Psoas muscle (tissue), 8 donors: Measurements from ENCODE around the gene ETS1. TPM values are rescaled to one million over a fixed set of nuclear protein-coding genes. Genes with fewer than 3 reads are reported as not detected.
A peak's percentile ranks its signal among the peaks of the same experiment; 100 is the strongest.

Experiments used
- ATAC-seq, 4 donors: fragments of 200-7000 bp; cut with Tn5 transposase; one replicate each; pipeline ENCODE4 v1.9.1; 2020; ENCODE audit warnings: moderate library complexity in 3 of 4, mild to moderate bottlenecking in 2 of 4
- DNase-seq, 2 donors: peaks; one replicate each; pipeline ENCODE4 v3.0.0-alpha.2; 2020
- H3K27ac ChIP-seq: fragments of 200-600 bp; one replicate; pipeline ENCODE4 v1.8.0; 2022
- H3K27me3 ChIP-seq, 3 donors: fragments of 200-600 bp in 1 of 3; one replicate each; pipeline versions ENCODE4 v1.6.1 to v1.8.0; 2013 to 2022; ENCODE audit warnings: low read length in 2 of 3, mild to moderate bottlenecking in 2 of 3, moderate library complexity in 1 of 3; ENCODE audit not compliant: insufficient read depth in 3 of 3
- H3K36me3 ChIP-seq, 2 donors: fragments of 200-600 bp in 1 of 2; one replicate each; pipeline versions ENCODE4 v1.6.1 to v1.8.0; 2013 to 2022; ENCODE audit warnings: low read depth in 1 of 2, mild to moderate bottlenecking in 1 of 2, moderate library complexity in 1 of 2; ENCODE audit not compliant: insufficient read depth in 1 of 2
- H3K4me1 ChIP-seq: fragments of 200-600 bp; one replicate; pipeline ENCODE4 v1.8.0; 2022
- H3K4me3 ChIP-seq: fragments of 200-600 bp; one replicate; pipeline ENCODE4 v1.8.0; 2022; ENCODE audit warnings: mild to moderate bottlenecking
- H3K9me3 ChIP-seq: fragments of 200-600 bp; one replicate; pipeline ENCODE4 v1.8.0; 2022
- WGBS, 3 donors: extraction: QIAGEN DNeasy Blood & Tissue Kit; methylation state at CpG; one replicate each; pipeline versions ENCODE4 v1.1.6 to v1.1.7; 2013; 5-methylcytosine and 5-hydroxymethylcytosine counted together
- intact Hi-C, 2 donors: fragments of 100-400 bp; cut with DNase I; formaldehyde crosslinking; loops; one replicate each; pipeline versions ENCODE4 v1.11.0 to v1.14.2; 2022
- polyA plus RNA-seq, 3 donors: library from polyadenylated mRNA; stranded (reverse); fragments of 200-250 nt; gene quantifications; one replicate each; pipeline ENCODE4 v1.2.3, GENCODE V29; 2013
- total RNA-seq, 4 donors: library from RNA; stranded (reverse); fragmentation: NEBNext Ultra II Directional in 2 of 4; extraction: Animal tissue kit (Norgen Biotek cat#: 25700) in 2 of 4; gene quantifications; one replicate each; pipeline versions ENCODE4 v1.2.1 to v1.2.4, GENCODE V29; 2021 to 2023
- TF ChIP-seq, protein P1 (sequence below): fragments of 200-600 bp; IDR thresholded peaks from one replicate; pipeline ENCODE4 v1.8.0; 2022; ENCODE audit warnings: antibody characterized with exemption
- donor health status: healthy with polysubstance abuse.
- donor health status: DM: no; HTN: no; CAD: no; lungs with moderate emphysema.
- donor health status: Bipolar disorder and iron deficiency.
- donor health status: healthy.
- donor health status: DM: yes; HTN: yes; CAD: no.
- donor health status: DM: no; HTN: no; CAD: no.
- donor health status: DM: no; HTN: no; CAD: no.
- donor health status: DM: yes; HTN: yes; CAD: no.

Gene ETS1
- total and polyA plus RNA-seq, 7 donors, result 8.5 to 32.4 (median 19.3) TPM

DNA sequence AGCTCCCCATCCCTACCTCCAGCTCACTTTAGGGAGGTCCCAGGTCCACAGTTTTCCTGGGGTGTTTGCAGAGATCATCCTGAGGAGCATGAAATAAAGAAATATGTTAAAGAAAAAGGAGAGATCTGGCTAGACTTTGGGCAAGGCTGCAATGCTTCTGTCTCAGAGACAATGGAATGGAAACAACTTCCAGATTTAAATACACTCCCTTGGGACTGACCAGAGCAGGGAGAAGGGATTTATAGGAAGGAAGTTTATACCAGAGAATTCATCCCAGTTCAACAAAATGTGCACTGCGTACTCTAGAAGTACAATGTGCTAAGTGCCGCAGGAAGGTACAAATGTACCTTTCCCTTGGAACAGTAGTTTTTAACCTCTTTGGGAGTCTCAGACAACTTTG is 40.4 kb downstream of the ETS1 start:
- no peak overlapping the region for H3K4me3 ChIP-seq
- H3K36me3 ChIP-seq, result no peaks in the 10 kb centered on the region
- peaks cover 18% of the 10 kb centered on the region for H3K4me1 ChIP-seq
- no peak for DNase-seq
- intact Hi-C loops, result loop anchor here in 1 of 2 donors (2.0 kb wide), 1 partner anchor 256 kb away; no protein-coding TSS in a partner anchor
- WGBS, 3 donors, result 81 to 87% (median 83%) methylated on average over 2 of the region's 2 CpGs
- TF ChIP-seq, protein P1, sequence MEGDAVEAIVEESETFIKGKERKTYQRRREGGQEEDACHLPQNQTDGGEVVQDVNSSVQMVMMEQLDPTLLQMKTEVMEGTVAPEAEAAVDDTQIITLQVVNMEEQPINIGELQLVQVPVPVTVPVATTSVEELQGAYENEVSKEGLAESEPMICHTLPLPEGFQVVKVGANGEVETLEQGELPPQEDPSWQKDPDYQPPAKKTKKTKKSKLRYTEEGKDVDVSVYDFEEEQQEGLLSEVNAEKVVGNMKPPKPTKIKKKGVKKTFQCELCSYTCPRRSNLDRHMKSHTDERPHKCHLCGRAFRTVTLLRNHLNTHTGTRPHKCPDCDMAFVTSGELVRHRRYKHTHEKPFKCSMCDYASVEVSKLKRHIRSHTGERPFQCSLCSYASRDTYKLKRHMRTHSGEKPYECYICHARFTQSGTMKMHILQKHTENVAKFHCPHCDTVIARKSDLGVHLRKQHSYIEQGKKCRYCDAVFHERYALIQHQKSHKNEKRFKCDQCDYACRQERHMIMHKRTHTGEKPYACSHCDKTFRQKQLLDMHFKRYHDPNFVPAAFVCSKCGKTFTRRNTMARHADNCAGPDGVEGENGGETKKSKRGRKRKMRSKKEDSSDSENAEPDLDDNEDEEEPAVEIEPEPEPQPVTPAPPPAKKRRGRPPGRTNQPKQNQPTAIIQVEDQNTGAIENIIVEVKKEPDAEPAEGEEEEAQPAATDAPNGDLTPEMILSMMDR, result no peak
- H3K9me3 ChIP-seq, result no peaks in the 10 kb centered on the region
- no peak overlapping the region for H3K27ac ChIP-seq
- H3K27me3 ChIP-seq, result no peaks in the 10 kb centered on the region
- no peak for ATAC-seq

DNA sequence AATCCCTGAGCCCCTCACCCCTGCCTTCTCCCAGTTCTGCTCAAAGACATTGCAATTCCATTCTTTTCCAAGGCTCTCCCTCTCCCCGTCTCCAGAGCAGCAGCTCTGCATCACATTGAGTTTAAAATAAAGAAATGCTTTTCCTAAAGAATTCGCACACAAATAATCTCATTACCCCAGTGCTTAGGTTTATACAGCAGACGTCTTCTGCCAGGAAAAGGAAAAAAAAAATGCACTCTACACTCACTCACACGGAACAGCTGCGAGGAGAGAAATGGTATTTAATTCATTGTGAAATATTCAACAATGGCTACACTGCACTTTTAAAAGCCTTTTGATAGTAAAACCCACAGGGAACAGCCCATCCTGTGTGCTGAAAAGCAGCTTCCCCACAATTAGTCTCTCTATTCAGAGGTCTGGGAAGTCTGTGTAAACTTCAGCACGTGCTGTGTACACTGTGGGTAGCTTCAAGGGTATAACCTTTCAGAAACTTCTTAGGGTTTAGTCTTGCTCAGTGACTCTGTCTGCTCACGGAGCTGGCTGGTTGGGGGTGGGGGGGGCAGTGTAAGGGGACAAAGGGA is 42.8 kb downstream of the ETS1 start:
- H3K36me3 ChIP-seq, result no peaks in the 10 kb centered on the region
- no peak for DNase-seq
- H3K9me3 ChIP-seq, result no peaks in the 10 kb centered on the region
- no peak overlapping the region for H3K4me3 ChIP-seq
- intact Hi-C loops, result no loop called here
- no peaks in the 10 kb centered on the region for H3K27me3 ChIP-seq
- 3 to 15% (median 7%) methylated on average over 7 of the region's 7 CpGs for WGBS, 3 donors
- ATAC-seq, result peak; percentile 6 to 39 (median 22)
- H3K27ac ChIP-seq, result no peak overlapping the region
- H3K4me1 ChIP-seq, result peaks cover 16% of the 10 kb centered on the region
- TF ChIP-seq, protein P1, result no peak

DNA sequence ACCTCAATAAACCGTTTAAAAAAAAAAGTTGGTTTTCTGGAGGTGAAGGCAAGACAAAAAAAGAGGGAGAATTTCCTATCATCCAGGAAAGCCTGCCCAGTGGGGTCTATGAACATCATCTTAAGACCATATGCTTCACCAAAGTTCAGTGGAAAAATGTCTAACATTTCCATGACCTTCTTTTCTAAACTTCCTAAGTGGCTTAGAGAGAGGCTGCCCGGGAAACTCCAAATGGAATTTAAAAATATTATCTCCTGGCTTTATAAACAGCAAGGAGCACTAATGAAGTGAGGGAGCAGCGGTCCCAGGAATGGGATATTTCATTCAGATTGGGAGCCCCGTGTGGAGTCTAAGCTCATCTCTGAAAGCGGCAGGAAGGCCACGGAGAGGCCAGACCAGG is 46.9 kb downstream of the ETS1 start:
- H3K9me3 ChIP-seq, result no peaks in the 10 kb centered on the region
- no peak overlapping the region for H3K27ac ChIP-seq
- 84 to 91% (median 90%) methylated on average over 6 of the region's 6 CpGs for WGBS, 3 donors
- ATAC-seq, result no peak
- intact Hi-C loops, result no loop called here
- DNase-seq, result no peak
- H3K36me3 ChIP-seq, result no peaks in the 10 kb centered on the region
- TF ChIP-seq, protein P1, result no peak
- peaks cover 7% of the 10 kb centered on the region for H3K4me1 ChIP-seq
- H3K4me3 ChIP-seq, result no peak overlapping the region
- no peaks in the 10 kb centered on the region for H3K27me3 ChIP-seq

DNA sequence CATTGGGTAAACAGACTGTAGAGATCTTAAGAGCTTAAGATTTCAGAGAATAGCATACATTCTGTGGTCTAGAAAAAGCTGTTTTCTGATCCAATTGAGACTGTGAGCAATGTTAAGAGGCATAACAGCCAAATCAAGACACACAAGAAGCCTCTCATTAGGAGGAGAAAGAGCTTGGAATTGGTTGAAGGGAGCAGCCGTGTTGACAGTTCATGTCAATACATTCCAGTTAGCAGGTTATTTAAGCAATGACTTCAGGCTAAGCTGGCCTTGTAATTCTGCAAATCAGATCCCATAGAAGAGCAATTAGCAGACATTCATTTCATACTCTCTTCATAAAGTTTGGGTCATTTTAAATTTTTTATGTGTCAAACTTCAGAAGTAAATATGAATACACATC is 50.9 kb downstream of the ETS1 start:
- Histone ChIP-seq H3K4me1 (no peaks in the 10 kb centered on the region), H3K4me3 (no peak overlapping the region), H3K9me3 (no peaks in the 10 kb centered on the region), H3K27me3 (no peaks in the 10 kb centered on the region), H3K27ac (no peak overlapping the region), H3K36me3 (no peaks in the 10 kb centered on the region)
- 94 to 98% (median 96%) methylated on average over 1 of the region's 1 CpG for WGBS, 3 donors
- DNase-seq (no peak), ATAC-seq (no peak)
- TF ChIP-seq, protein P1, result no peak
- intact Hi-C loops, result no loop called here
